ENCODE results near the gene TULP4. TPM values are rescaled to one million over a fixed set of nuclear protein-coding genes. Genes with fewer than 3 reads are reported as not detected.

The TULP4 gene
- total RNA-seq, 1 experiment from 2014 or later, result 52.8 TPM

GRCh38 chr6:158287047-158287446 lies 25.2 kb upstream of the TULP4 start (continued):
- no peak for TF ChIP-seq SP1 (CRISPR knock-in tag; conservative IDR thresholded peaks at IDR 0.05)

GRCh38 chr6:158290040-158290439 lies 22.2 kb upstream of the TULP4 start:
- ATAC-seq, result no peak
- CTCF ChIA-PET, result interaction anchor here (0.6 kb wide), 1 partner anchor 154 kb away, joined by 3 read pairs; no protein-coding TSS in a partner anchor
- H3K27ac Mint-ChIP-seq, result no peak overlapping the region
- no peak for DNase-seq (ENCODE audit: low spot score)
- H3K9me3 Mint-ChIP-seq, result peaks cover 6% of the 10 kb centered on the region
- no peaks in the 10 kb centered on the region; the same call in 1 of the 2 replicates for H3K27me3 Mint-ChIP-seq (ENCODE audit: low read depth)
- H3K4me3 Mint-ChIP-seq, result no peak overlapping the region
- peaks cover 6% of the 10 kb centered on the region for H3K36me3 Mint-ChIP-seq
- H3K4me1 Mint-ChIP-seq, result peaks cover 10% of the 10 kb centered on the region
- TF ChIP-seq CBFB (CRISPR knock-in tag; IDR thresholded peaks at IDR 0.05; ENCODE audit: low read depth) (no peak), ZNF232 (CRISPR knock-in tag; IDR thresholded peaks at IDR 0.05) (no peak), HMGA2 (CRISPR knock-in tag; IDR thresholded peaks at IDR 0.05) (no peak), ZBTB21 (CRISPR knock-in tag; IDR thresholded peaks at IDR 0.05; ENCODE audit: borderline replicate concordance) (no peak), CREM (CRISPR knock-in tag; IDR thresholded peaks at IDR 0.05) (no peak), JUN (CRISPR knock-in tag; IDR thresholded peaks at IDR 0.05) (no peak), TEAD1 (CRISPR knock-in tag; IDR thresholded peaks at IDR 0.05) (no peak), ZNF219 (CRISPR knock-in tag; IDR thresholded peaks at IDR 0.05; ENCODE audit: borderline replicate concordance) (no peak), EMX1 (CRISPR knock-in tag; IDR thresholded peaks at IDR 0.05) (no peak), E2F1 (CRISPR knock-in tag; IDR thresholded peaks at IDR 0.05) (no peak)
- TF ChIP-seq, protein P1, sequence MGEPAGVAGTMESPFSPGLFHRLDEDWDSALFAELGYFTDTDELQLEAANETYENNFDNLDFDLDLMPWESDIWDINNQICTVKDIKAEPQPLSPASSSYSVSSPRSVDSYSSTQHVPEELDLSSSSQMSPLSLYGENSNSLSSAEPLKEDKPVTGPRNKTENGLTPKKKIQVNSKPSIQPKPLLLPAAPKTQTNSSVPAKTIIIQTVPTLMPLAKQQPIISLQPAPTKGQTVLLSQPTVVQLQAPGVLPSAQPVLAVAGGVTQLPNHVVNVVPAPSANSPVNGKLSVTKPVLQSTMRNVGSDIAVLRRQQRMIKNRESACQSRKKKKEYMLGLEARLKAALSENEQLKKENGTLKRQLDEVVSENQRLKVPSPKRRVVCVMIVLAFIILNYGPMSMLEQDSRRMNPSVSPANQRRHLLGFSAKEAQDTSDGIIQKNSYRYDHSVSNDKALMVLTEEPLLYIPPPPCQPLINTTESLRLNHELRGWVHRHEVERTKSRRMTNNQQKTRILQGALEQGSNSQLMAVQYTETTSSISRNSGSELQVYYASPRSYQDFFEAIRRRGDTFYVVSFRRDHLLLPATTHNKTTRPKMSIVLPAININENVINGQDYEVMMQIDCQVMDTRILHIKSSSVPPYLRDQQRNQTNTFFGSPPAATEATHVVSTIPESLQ (CRISPR knock-in tag; IDR thresholded peaks at IDR 0.05), result no peak
- TF ChIP-seq, protein P2, sequence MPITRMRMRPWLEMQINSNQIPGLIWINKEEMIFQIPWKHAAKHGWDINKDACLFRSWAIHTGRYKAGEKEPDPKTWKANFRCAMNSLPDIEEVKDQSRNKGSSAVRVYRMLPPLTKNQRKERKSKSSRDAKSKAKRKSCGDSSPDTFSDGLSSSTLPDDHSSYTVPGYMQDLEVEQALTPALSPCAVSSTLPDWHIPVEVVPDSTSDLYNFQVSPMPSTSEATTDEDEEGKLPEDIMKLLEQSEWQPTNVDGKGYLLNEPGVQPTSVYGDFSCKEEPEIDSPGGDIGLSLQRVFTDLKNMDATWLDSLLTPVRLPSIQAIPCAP (CRISPR knock-in tag; IDR thresholded peaks at IDR 0.05), result no peak
- POLR2A ChIA-PET, result no interaction called here

DNA sequence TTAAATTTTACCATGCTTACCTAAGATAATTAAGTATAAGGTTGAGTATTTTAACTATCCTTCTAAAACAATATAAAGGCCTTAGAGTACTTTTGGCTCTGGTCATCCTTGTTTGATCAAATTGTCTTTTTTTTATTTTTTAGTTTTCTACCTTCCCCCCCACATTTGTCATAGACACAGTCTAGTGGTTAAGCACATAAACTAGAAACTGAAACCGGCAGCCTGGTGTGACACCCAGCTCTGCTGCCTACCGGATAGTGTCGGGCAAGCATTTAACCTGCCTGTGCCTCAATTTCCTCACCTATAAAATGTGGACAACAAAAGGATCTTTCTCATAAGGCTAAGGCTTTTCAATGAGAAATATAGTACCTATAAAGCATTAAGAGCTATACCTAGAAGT lies 21.6 kb upstream of the TULP4 start:
- H3K27ac Mint-ChIP-seq, result no peak overlapping the region
- no peak for ATAC-seq
- TF ChIP-seq, protein P3, sequence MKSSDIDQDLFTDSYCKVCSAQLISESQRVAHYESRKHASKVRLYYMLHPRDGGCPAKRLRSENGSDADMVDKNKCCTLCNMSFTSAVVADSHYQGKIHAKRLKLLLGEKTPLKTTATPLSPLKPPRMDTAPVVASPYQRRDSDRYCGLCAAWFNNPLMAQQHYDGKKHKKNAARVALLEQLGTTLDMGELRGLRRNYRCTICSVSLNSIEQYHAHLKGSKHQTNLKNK (CRISPR knock-in tag; IDR thresholded peaks at IDR 0.05), result no peak
- TF ChIP-seq KAT7 (CRISPR knock-in tag; IDR thresholded peaks at IDR 0.05; ENCODE audit: borderline replicate concordance) (no peak), SOX15 (CRISPR knock-in tag; IDR thresholded peaks at IDR 0.05) (no peak), ZNF512 (CRISPR knock-in tag; IDR thresholded peaks at IDR 0.05; ENCODE audit: borderline replicate concordance) (no peak), JAZF1 (CRISPR knock-in tag; IDR thresholded peaks at IDR 0.05) (no peak), NR1H2 (CRISPR knock-in tag; IDR thresholded peaks at IDR 0.05) (no peak), ARID4B (CRISPR knock-in tag; IDR thresholded peaks at IDR 0.05; ENCODE audit: borderline replicate concordance) (no peak)
- TF ChIP-seq, protein P4, sequence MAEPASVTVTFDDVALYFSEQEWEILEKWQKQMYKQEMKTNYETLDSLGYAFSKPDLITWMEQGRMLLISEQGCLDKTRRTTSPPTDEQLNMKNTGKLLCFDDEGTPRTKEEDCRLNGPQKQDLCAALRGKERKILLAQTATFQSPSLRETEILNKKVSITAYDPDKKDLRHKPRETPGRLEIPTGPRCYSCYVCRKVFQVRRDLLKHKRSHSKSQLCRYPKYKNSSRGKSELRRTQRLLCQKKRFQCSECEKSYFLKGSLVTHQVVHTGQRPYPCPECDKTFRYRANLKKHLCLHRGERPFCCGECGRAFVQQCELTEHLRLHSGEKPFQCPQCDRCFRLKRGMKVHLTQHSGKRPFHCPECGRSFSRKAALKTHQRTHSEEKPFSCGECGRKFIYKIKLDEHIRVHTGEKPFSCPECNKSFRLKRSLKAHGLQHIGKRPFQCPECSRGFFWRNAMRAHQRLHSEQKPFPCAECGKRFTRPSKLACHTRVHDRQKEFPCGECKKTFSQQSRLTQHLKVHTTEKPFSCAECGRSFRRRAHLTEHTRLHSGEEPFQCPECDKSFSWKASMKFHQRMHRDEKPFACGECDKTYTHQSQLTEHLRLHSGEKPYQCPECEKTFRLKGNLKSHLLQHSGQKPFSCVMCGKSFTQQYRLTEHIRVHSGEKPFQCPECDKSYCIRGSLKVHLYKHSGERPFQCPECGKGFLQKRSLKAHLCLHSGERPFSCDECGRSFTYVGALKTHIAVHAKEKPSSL (CRISPR knock-in tag; conservative IDR thresholded peaks at IDR 0.05), result no peak
- peaks cover 10% of the 10 kb centered on the region for H3K36me3 Mint-ChIP-seq
- peaks cover 10% of the 10 kb centered on the region for H3K9me3 Mint-ChIP-seq
- H3K4me3 Mint-ChIP-seq, result no peak overlapping the region
- peaks cover 5% of the 10 kb centered on the region for H3K4me1 Mint-ChIP-seq
- ChIA-PET POLR2A (no interaction called here), CTCF (no interaction called here)
- no peak for DNase-seq (ENCODE audit: low spot score)
- no peaks in the 10 kb centered on the region; the same call in 1 of the 2 replicates for H3K27me3 Mint-ChIP-seq (ENCODE audit: low read depth)
